ENCODE data around the gene PGAM1. TPM values are rescaled to one million over a fixed set of nuclear protein-coding genes. Genes with fewer than 3 reads are reported as not detected.

PGAM1 gene
- total RNA-seq, 4 donors from 2014 or later = 157 to 269 (median 191) TPM

DNA sequence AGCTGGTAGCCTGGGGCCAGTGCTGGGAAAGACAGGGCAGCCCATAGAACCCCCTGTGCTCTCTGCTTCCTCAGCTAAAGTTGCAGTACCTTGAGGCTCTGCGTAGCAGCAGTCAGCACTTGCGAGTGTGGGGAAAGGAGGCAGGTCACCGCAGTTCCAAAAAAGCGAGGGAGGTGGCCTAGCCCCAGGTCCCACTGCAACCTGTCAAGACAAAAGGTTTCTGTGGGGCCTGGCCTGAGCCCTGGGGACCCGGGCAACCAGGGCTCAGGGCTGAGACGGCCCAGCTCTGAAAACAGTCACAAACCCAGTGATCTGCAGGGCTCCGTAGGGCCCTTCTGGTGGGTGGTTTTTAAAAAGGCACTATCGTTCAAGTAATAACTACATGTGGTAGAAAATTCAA lies 44.4 kb upstream of the PGAM1 start:
- Histone ChIP-seq H3K27ac (no peak overlapping the region), H3K36me3 (peaks cover 4 to 19% of the 10 kb centered on the region in 2 donors), H3K4me1 (no peaks in the 10 kb centered on the region), H3K27me3 (no peaks in the 10 kb centered on the region), H3K4me3 (replicated peaks in 1 of 3) (no peak overlapping the region), H3K9me3 (no peaks in the 10 kb centered on the region)
- WGBS, 2 donors = 95 to 98% methylated on average over 7 to 8 of the region's 8 CpGs
- DNase-seq = no peak
- TF ChIP-seq, protein P1, sequence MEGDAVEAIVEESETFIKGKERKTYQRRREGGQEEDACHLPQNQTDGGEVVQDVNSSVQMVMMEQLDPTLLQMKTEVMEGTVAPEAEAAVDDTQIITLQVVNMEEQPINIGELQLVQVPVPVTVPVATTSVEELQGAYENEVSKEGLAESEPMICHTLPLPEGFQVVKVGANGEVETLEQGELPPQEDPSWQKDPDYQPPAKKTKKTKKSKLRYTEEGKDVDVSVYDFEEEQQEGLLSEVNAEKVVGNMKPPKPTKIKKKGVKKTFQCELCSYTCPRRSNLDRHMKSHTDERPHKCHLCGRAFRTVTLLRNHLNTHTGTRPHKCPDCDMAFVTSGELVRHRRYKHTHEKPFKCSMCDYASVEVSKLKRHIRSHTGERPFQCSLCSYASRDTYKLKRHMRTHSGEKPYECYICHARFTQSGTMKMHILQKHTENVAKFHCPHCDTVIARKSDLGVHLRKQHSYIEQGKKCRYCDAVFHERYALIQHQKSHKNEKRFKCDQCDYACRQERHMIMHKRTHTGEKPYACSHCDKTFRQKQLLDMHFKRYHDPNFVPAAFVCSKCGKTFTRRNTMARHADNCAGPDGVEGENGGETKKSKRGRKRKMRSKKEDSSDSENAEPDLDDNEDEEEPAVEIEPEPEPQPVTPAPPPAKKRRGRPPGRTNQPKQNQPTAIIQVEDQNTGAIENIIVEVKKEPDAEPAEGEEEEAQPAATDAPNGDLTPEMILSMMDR (IDR thresholded peaks at IDR 0.05) = no peak
- TF ChIP-seq POLR2A (IDR thresholded peaks at IDR 0.05) = no peak
- intact Hi-C loops (cut with DNase I) = no loop called here

DNA sequence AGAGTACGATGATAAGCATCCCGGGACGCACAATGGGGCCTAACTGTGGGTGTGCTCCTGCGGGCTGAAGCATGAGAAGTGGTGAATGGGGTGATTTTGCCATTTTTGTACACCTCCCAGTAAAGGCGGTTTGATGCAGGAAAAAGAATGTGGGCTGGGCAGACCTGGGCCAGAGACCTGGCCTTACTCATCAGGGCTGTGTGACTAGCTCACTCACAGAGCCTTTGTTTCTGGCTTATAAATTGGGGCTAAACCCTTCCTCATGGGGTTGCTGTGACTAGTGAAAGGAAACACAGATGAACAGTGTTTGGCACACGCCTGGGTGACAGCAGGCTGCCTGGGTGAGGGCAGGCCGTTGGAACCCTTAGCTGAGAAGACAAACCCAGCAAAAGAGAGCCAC lies 42.8 kb upstream of the PGAM1 start:
- no peaks in the 10 kb centered on the region for H3K9me3 ChIP-seq
- intact Hi-C loops (cut with DNase I) = no loop called here
- TF ChIP-seq POLR2A (IDR thresholded peaks at IDR 0.05) = no peak
- TF ChIP-seq, protein P1 (IDR thresholded peaks at IDR 0.05) = no peak
- 81 to 84% methylated on average over 7 of the region's 7 CpGs for WGBS, 2 donors
- H3K4me1 ChIP-seq = no peaks in the 10 kb centered on the region
- DNase-seq = no peak
- H3K36me3 ChIP-seq = peaks cover 4 to 21% of the 10 kb centered on the region in 2 donors
- H3K4me3 ChIP-seq (replicated peaks in 1 of 3) = no peak overlapping the region
- H3K27ac ChIP-seq = no peak overlapping the region
- H3K27me3 ChIP-seq = no peaks in the 10 kb centered on the region

DNA sequence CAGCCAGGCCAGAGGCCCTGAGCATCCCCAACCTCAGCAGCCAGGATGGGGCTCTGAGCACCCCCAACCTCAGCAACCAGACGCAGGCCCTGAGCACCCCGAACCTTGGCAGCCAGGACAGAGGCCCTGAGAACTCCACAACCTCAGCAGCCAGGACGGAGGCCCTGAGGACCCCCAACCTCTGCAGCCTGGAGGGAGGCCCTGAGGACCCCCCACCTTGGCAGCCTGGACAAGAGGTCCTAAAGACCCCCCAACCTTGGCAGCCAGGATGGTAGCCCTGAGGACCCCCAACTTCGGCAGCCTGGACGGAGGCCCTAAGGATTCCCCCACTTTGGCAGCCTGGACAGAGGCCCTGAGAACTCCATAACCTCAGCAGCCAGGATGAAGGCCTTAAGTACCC lies 41.8 kb upstream of the PGAM1 start:
- intact Hi-C loops (cut with DNase I) = no loop called here

DNA sequence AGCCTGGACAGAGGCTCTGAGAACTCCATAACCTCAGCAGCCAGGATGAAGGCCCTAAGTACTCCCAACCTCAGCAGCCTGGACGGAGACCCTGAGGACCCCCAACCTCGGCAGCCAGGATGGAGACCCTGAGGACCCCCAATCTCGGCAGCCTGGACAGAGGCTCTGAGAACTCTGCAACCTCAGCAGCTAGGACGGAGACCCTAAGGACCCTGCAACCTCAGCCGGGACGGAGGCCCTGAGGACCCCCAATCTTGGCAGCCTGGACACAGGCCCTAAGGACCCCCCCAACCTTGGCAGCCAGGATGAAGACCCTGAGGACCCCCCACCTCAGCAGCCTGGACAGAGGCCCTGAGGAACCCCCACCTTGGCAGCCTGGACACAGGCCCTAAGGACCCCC lies 41.4 kb upstream of the PGAM1 start:
- intact Hi-C loops (cut with DNase I) = no loop called here
- no peak overlapping the region for H3K27ac ChIP-seq
- no peak overlapping the region for H3K4me3 ChIP-seq (replicated peaks in 1 of 3)
- H3K9me3 ChIP-seq = no peaks in the 10 kb centered on the region
- H3K36me3 ChIP-seq = peaks cover 4 to 18% of the 10 kb centered on the region in 2 donors
- H3K4me1 ChIP-seq = no peaks in the 10 kb centered on the region
- TF ChIP-seq POLR2A (IDR thresholded peaks at IDR 0.05) = no peak
- TF ChIP-seq, protein P1 (IDR thresholded peaks at IDR 0.05) = no peak
- H3K27me3 ChIP-seq = no peaks in the 10 kb centered on the region
- DNase-seq = no peak
- WGBS, 2 donors = 67 to 85% methylated on average over 1 to 3 of the region's 6 CpGs

More for the DNA sequence above, 41.8 kb upstream of the PGAM1 start:
- peaks cover under 1 to 16% of the 10 kb centered on the region in 2 donors for H3K36me3 ChIP-seq
- no peak for DNase-seq
- no peaks in the 10 kb centered on the region for H3K9me3 ChIP-seq
- H3K27ac ChIP-seq = no peak overlapping the region
- 100% methylated on average over 1 of the region's 5 CpGs; no CpG with 5 or more reads in 1 of the 2 donors for WGBS, 2 donors
- no peaks in the 10 kb centered on the region for H3K4me1 ChIP-seq
- H3K4me3 ChIP-seq (replicated peaks in 1 of 3) = no peak overlapping the region
- TF ChIP-seq, protein P1 (IDR thresholded peaks at IDR 0.05) = no peak
- no peak for TF ChIP-seq POLR2A (IDR thresholded peaks at IDR 0.05)
- no peaks in the 10 kb centered on the region for H3K27me3 ChIP-seq

DNA sequence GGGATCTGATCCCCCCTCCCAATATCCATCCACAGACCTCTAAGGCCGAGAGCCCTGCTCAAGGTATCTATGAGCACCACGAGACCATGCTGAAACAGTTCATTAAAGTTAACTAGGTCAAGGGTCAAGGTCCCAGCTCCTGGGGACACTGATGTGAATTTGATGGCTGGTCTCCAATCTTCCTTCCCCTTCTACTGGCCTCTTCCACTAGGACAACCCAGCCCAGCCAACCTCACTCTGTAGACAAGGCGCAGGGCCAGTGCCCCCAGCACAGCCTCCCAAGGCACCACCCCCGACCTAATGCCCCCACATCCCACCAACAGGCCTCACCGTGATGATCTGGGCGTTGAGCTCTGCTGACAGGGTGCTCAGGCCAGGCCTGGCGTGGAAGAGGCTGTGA lies 40.4 kb upstream of the PGAM1 start:
- WGBS, 2 donors = 90 to 96% methylated on average over 3 to 6 of the region's 7 CpGs
- intact Hi-C loops (cut with DNase I) = no loop called here
- H3K36me3 ChIP-seq = peaks cover 4 to 27% of the 10 kb centered on the region in 2 donors

More for the DNA sequence above, 40.4 kb upstream of the PGAM1 start:
- Histone ChIP-seq H3K4me1 (no peaks in the 10 kb centered on the region), H3K9me3 (no peaks in the 10 kb centered on the region), H3K27me3 (no peaks in the 10 kb centered on the region), H3K4me3 (replicated peaks in 1 of 3) (no peak overlapping the region), H3K27ac (no peak overlapping the region)
- DNase-seq = no peak
- TF ChIP-seq POLR2A (IDR thresholded peaks at IDR 0.05) = no peak
- TF ChIP-seq, protein P1 (IDR thresholded peaks at IDR 0.05) = no peak

Measured in thyroid gland (tissue), 4 donors.